B cell (primary cell): ENCODE measurements around the gene SPOCD1. TPM values are rescaled to one million over a fixed set of nuclear protein-coding genes. Genes with fewer than 3 reads are reported as not detected.

Experiments used
- ATAC-seq: fragments of 200-7000 bp; cut with Tn5 transposase; one replicate; pipeline ENCODE4 v1.10.0; 2021; ENCODE audit warnings: low read depth, mild to moderate bottlenecking, moderate number of reproducible peaks, moderate library complexity
- CTCF ChIA-PET: fragments of 350-600 bp; sonication (Branson Sonifier 250); formaldehyde crosslinking; loops from one replicate; lab custom pipeline; 2021; ENCODE audit warnings: antibody characterized with exemption, inconsistent platforms; lab: Charles Lee
- POLR2A ChIA-PET: fragments of 350-600 bp; sonication (Branson Sonifier 250); formaldehyde crosslinking; loops from one replicate; lab custom pipeline; 2021; ENCODE audit warnings: antibody characterized with exemption; lab: Charles Lee
- DNase-seq: peaks from one replicate; pipeline ENCODE4 v3.0.0; 2013
- H2AFZ ChIP-seq: 2 replicates; pipeline ENCODE4 v1.6.1; 2012; ENCODE audit warnings: mild to moderate bottlenecking, low read depth, low read length; ENCODE audit not compliant: insufficient read depth, poor library complexity, severe bottlenecking
- H3K27ac ChIP-seq, 2 donors: 1 replicate in 1 of 2; 2 replicates in 1 of 2; pipeline ENCODE4 v1.5.1; 2012 to 2013; ENCODE audit warnings: low read length in 2 of 2, mild to moderate bottlenecking in 2 of 2, moderate library complexity in 1 of 2
- H3K27me3 ChIP-seq, 4 experiments: fragments of 200-600 bp in 1 of 4; sonication (generic) in 1 of 4; replicated peaks in 1 of 4; 1 replicate in 2 of 4; 2 replicates in 2 of 4; pipeline versions ENCODE4 v1.6.1 to v1.7.0; 2013 to 2016; ENCODE audit warnings: low read length in 3 of 4, mild to moderate bottlenecking in 2 of 4, mixed read lengths in 1 of 4, moderate library complexity in 1 of 4; ENCODE audit not compliant: insufficient read depth in 4 of 4, control insufficient read depth in 3 of 4; ENCODE audit errors: control extremely low read depth in 1 of 4
- H3K36me3 ChIP-seq, 2 experiments: replicated peaks in 1 of 2; 1 replicate in 1 of 2; 2 replicates in 1 of 2; pipeline versions ENCODE4 v1.6.1 to v1.7.1; 2013; ENCODE audit warnings: low read length in 1 of 2; ENCODE audit not compliant: insufficient read depth in 2 of 2, control insufficient read depth in 1 of 2; ENCODE audit errors: control extremely low read depth in 1 of 2, extremely low read depth in 1 of 2
- H3K4me1 ChIP-seq, 2 donors: fragments of 200-600 bp in 1 of 2; sonication (generic) in 1 of 2; 1 replicate in 1 of 2; 2 replicates in 1 of 2; pipeline versions ENCODE4 v1.5.1 to v1.6.1; 2013 to 2017; ENCODE audit warnings: low read length in 2 of 2; ENCODE audit not compliant: control insufficient read depth in 2 of 2, insufficient read depth in 2 of 2
- H3K4me2 ChIP-seq: replicated peaks from 2 replicates; pipeline ENCODE3; 2012; ENCODE audit warnings: mild to moderate bottlenecking, low read depth, low read length; ENCODE audit not compliant: poor library complexity, severe bottlenecking
- H3K4me3 ChIP-seq, 5 experiments: fragments of 200-600 bp in 1 of 5; sonication (generic) in 1 of 5; 1 replicate in 3 of 5; 2 replicates in 2 of 5; pipeline versions ENCODE4 v1.5.1 to v1.7.0; 2011 to 2016; ENCODE audit warnings: low read length in 4 of 5, mild to moderate bottlenecking in 4 of 5, low read depth in 2 of 5, control low read depth in 1 of 5, moderate library complexity in 1 of 5; ENCODE audit not compliant: insufficient read depth in 1 of 5; ENCODE audit errors: control extremely low read depth in 1 of 5, extremely low read depth in 1 of 5
- H3K79me2 ChIP-seq: fragments of 200-600 bp; sonication (generic); one replicate; pipeline ENCODE4 v1.6.0; 2016; ENCODE audit warnings: low read length; ENCODE audit not compliant: control insufficient read depth, insufficient read depth
- H3K9ac ChIP-seq: fragments of 200-600 bp; sonication (generic); 2 replicates; pipeline ENCODE4 v1.6.1; 2017; ENCODE audit warnings: mild to moderate bottlenecking, low read length, moderate library complexity
- H3K9me3 ChIP-seq, 3 donors: one replicate each; pipeline versions ENCODE4 v1.6.1 to v1.7.1; 2013; ENCODE audit warnings: low read length in 2 of 3; ENCODE audit not compliant: control insufficient read depth in 2 of 3, insufficient read depth in 1 of 3; ENCODE audit errors: control extremely low read depth in 1 of 3
- H4K20me1 ChIP-seq: 2 replicates; pipeline ENCODE4 v1.6.0; 2012; ENCODE audit warnings: mild to moderate bottlenecking, low read length; ENCODE audit not compliant: insufficient read depth, control insufficient read depth, poor library complexity, severe bottlenecking
- H3K27ac Mint-ChIP-seq: one replicate; pipeline ENCODE4 v1.8.0; 2021; ENCODE audit warnings: mixed read lengths
- H3K27me3 Mint-ChIP-seq: one replicate; pipeline ENCODE4 v1.8.0; 2021; ENCODE audit warnings: mixed read lengths
- H3K4me1 Mint-ChIP-seq: one replicate; pipeline ENCODE4 v1.8.0; 2021; ENCODE audit warnings: mixed read lengths
- H3K4me3 Mint-ChIP-seq: one replicate; pipeline ENCODE4 v1.8.0; 2021; ENCODE audit warnings: mixed read lengths
- H3K9me3 Mint-ChIP-seq: one replicate; pipeline ENCODE4 v1.8.0; 2022; ENCODE audit warnings: mixed read lengths; ENCODE audit not compliant: insufficient read depth
- CTCF ChIP-seq: fragments of 200-600 bp; IDR thresholded peaks from one replicate; pipeline ENCODE4 v1.8.0; 2022; ENCODE audit warnings: antibody characterized with exemption, mild to moderate bottlenecking
- EZH2 ChIP-seq: IDR thresholded peaks from 2 replicates; pipeline ENCODE4 v1.6.1; 2012; ENCODE audit warnings: borderline replicate concordance, low read depth, mild to moderate bottlenecking, moderate library complexity, low read length; ENCODE audit not compliant: insufficient read depth, poor library complexity, severe bottlenecking
- WGBS: methylation state at CpG from one replicate; pipeline ENCODE4 v1.1.5; 2013; ENCODE audit warnings: missing lambda C conversion rate; ENCODE audit not compliant: insufficient coverage; 5-methylcytosine and 5-hydroxymethylcytosine counted together
- intact Hi-C: fragments of 100-400 bp; cut with micrococcal nuclease; formaldehyde crosslinking; loops from one replicate; pipeline ENCODE4 v1.10.0; 2022
- polyA plus RNA-seq: library from polyadenylated mRNA; depleted of rRNA; stranded (reverse); fragments of >200 nt; gene quantifications from 2 replicates; pipeline ENCODE4 v1.2.3, GENCODE V29; 2012
- total RNA-seq, 2 donors: library from RNA; stranded (reverse); fragments of 120-200 nt in 1 of 2; gene quantifications; 1 replicate in 1 of 2; 2 replicates in 1 of 2; pipeline versions ENCODE4 v1.2.3 to v1.2.4, GENCODE V29; 2013 to 2022

SPOCD1 gene
- total and polyA plus RNA-seq, 2 donors (not counting 1 experiment from before 2014, with no cell fraction given) = not detected

DNA sequence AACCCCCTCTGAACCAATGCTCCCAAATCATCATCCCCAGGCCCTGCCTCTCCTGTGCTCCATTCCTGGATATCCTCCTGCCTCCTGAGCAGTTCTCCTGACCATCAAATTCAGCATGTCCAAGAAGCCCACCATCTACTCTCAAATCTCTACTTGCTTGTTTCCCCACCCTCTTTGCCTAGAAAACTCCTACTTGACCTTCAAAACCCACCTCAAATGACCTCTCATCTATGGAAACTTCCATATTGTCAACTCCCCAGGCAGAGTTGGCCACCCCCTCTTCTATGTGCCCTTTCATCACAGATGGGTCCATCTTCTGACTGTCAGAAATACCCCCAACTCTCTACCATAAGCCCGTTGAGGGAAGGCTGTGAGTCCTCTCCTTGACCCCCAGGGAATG is 68.5 kb downstream of the SPOCD1 start:
- no peak overlapping the region for H3K4me3 ChIP-seq
- H3K9me3 ChIP-seq = peaks cover 0 to 9% (median 0%) of the 10 kb centered on the region in 3 donors
- Mint-ChIP-seq H3K27ac (peak overlapping the region; percentile 32), H3K9me3 (no peaks in the 10 kb centered on the region), H3K27me3 (peaks cover 18% of the 10 kb centered on the region), H3K4me1 (peaks cover 59% of the 10 kb centered on the region), H3K4me3 (no peak overlapping the region)
- 86% methylated on average over 1 of the region's 1 CpG for WGBS
- H2AFZ ChIP-seq = no peak overlapping the region
- H4K20me1 ChIP-seq = no peaks in the 10 kb centered on the region
- no peaks in the 10 kb centered on the region for H3K79me2 ChIP-seq
- ChIA-PET CTCF (no interaction called here), POLR2A (no interaction called here)
- peaks cover 0 to 17% (median 2%) of the 10 kb centered on the region in 4 experiments for H3K27me3 ChIP-seq
- DNase-seq (no peak), ATAC-seq (no peak)
- intact Hi-C loops = no loop called here
- H3K4me1 ChIP-seq = peaks cover 39 to 56% of the 10 kb centered on the region in 2 donors
- no peaks in the 10 kb centered on the region for H3K36me3 ChIP-seq
- no peak for TF ChIP-seq EZH2
- TF ChIP-seq CTCF = no peak
- no peak overlapping the region for H3K9ac ChIP-seq
- H3K4me2 ChIP-seq = no peak overlapping the region
- H3K27ac ChIP-seq = no peak overlapping the region

DNA sequence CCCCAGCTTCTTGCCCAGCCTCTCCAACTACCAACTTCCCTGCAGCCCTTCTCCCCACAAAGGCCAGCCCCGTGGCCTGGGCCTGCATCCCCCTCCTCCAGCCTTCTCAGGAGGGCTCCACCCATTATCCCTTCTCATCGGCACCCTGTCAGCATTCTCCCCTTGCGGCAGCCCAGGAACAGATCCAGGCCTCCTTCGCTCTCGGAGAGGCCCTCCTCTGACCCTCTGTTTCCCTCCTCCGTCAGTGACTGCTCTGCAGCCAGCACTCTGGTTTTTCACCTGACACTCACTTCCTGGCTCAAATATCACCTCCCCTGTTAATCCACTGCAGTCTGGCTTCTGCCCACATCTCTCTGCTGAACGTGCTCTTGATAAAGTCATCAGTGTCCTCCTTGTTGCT is 69.1 kb downstream of the SPOCD1 start:
- H3K4me3 Mint-ChIP-seq = peak overlapping the region; percentile 4
- TF ChIP-seq EZH2 = no peak
- TF ChIP-seq CTCF = no peak
- no peaks in the 10 kb centered on the region for H3K79me2 ChIP-seq
- H3K27me3 ChIP-seq = peaks cover 0 to 13% (median 2%) of the 10 kb centered on the region in 4 experiments
- no peak for ATAC-seq
- no peaks in the 10 kb centered on the region for H4K20me1 ChIP-seq
- H3K4me3 ChIP-seq = no peak overlapping the region
- no peaks in the 10 kb centered on the region for H3K9me3 Mint-ChIP-seq
- H3K36me3 ChIP-seq = no peaks in the 10 kb centered on the region
- no peak overlapping the region for H3K4me2 ChIP-seq
- H2AFZ ChIP-seq = no peak overlapping the region
- WGBS = 61% methylated on average over 7 of the region's 7 CpGs
- intact Hi-C loops = no loop called here
- DNase-seq = no peak
- H3K27ac Mint-ChIP-seq = peak overlapping the region; percentile 58
- peaks cover 0 to 9% (median 0%) of the 10 kb centered on the region in 3 donors for H3K9me3 ChIP-seq
- no peak overlapping the region for H3K27ac ChIP-seq
- H3K27me3 Mint-ChIP-seq = peaks cover 14% of the 10 kb centered on the region
- ChIA-PET POLR2A (no interaction called here), CTCF (no interaction called here)
- H3K4me1 Mint-ChIP-seq = peaks cover 55% of the 10 kb centered on the region
- H3K4me1 ChIP-seq = peaks cover 36 to 50% of the 10 kb centered on the region in 2 donors
- H3K9ac ChIP-seq = no peak overlapping the region
